Measurements from ENCODE around the gene ADGRG3. TPM values are rescaled to one million over a fixed set of nuclear protein-coding genes. Genes with fewer than 3 reads are reported as not detected.

ADGRG3 gene
- total and polyA plus RNA-seq, 2 experiments from 2014 or later: not detected

DNA sequence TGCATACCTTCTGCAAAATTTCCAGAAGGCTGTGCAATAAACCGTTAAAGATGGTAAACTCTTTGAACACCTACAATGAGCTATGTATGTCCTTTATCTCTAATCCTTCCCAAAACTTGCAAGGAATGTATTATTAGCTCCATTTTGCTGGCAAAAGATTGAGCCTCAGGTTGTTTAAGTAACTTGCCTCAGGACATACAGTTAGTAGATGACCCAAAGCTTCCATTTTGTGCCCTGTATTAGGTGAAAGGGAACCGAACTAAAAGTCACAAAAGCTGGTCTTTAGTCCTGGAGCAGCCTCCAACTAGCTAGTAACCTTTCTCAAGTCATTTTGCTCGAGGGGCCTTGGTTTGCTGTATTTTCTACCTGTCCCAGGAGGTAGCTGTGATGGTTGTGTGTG, 4.3 kb downstream of the ADGRG3 start:
- Histone ChIP-seq H3K9me2 (replicated peaks; ENCODE audit: insufficient read depth) (no peaks in the 10 kb centered on the region), H3K79me2 (no peaks in the 10 kb centered on the region), H2AFZ (no peak overlapping the region), H4K20me1 (ENCODE audit: insufficient read depth, poor library complexity, severe bottlenecking) (no peaks in the 10 kb centered on the region), H3K27ac (no peak overlapping the region), H3K36me3 (replicated peaks; ENCODE audit: insufficient read depth, low read depth) (no peaks in the 10 kb centered on the region), H3K4me1 (ENCODE audit: insufficient read depth) (no peaks in the 10 kb centered on the region), H3K9me3 (ENCODE audit: low read depth) (no peaks in the 10 kb centered on the region), H3K4me3 (no peak overlapping the region), H3K4me2 (no peak overlapping the region), H3K27me3 (no peaks in the 10 kb centered on the region)
- DNase-seq (ENCODE audit: low spot score): no peak
- TF ChIP-seq EZH2 (IDR thresholded peaks at IDR 0.05; ENCODE audit: borderline replicate concordance) (no peak), EZH2phosphoT487 (IDR thresholded peaks at IDR 0.05; ENCODE audit: low read depth, severe bottlenecking, unreplicated experiment) (no peak)
- WGBS (ENCODE audit: low lambda C conversion rate, missing lambda C conversion rate): 83% methylated on average over 3 of the region's 3 CpGs

DNA sequence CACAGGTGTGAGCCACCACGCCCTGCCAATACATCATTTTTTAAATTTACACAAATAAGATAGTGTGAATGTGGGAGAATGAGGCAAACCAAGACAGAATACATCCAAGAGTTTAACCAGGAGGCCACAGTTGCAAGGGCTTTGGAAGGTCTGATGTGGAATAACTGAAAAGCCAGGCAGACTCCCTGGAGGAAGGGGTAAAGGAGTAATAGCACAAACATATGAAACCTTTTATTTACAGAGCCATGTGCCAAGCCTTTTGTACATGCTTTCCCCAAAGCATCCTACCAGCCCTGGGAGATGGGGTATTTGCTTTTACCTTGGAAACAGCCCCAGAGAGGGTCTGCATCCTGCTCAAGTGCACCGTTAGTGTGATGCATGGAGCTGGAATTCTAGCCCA, 4.7 kb downstream of the ADGRG3 start:
- WGBS (ENCODE audit: low lambda C conversion rate, missing lambda C conversion rate): 90% methylated on average over 2 of the region's 2 CpGs
- TF ChIP-seq EZH2phosphoT487 (IDR thresholded peaks at IDR 0.05; ENCODE audit: low read depth, severe bottlenecking, unreplicated experiment): no peak

DNA sequence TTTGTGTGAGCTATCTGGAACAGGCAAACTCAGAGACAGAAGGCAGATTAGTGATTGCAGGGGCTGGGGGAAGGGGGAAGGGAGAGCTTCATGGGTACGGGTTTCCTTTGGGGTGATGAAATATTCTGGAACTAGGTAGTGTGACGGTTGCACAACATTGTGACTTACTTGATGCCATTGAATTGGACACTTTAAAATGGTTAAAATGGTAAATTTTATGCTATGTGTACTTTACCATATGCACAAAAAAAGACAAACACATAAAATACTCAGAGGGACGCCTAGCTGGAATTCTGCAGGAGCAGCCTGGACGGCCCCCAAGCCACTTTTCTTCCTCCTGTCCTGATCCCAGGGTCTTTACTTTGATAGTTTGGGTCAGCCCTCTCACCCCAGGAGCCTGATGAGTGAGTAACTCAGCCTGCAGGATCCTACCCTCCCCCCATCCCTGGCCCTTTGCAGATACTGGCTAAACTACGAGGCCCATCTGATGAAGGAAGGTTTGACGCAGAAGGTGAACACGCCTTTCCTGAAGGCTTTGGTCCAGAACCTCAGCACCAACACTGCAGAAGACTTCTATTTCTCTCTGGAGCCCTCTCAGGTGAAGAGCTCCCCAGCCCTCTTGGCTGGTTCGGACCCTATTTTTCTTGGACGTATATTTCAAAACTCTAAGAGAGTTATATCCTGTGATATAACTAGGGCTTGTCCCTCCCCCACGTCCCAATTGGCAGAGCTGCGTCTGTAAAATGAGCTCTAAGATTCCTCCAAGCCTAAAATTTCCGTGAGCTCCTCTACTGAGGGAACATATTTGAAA, 7.8 kb downstream of the ADGRG3 start:
- WGBS (ENCODE audit: low lambda C conversion rate, missing lambda C conversion rate): 57% methylated on average over 12 of the region's 12 CpGs

More for the DNA sequence above, 4.7 kb downstream of the ADGRG3 start:
- no peak overlapping the region for H3K4me3 ChIP-seq
- H3K9me3 ChIP-seq (ENCODE audit: low read depth): no peaks in the 10 kb centered on the region
- H3K79me2 ChIP-seq: no peaks in the 10 kb centered on the region
- no peaks in the 10 kb centered on the region for H3K36me3 ChIP-seq (replicated peaks; ENCODE audit: insufficient read depth, low read depth)
- no peak overlapping the region for H3K4me2 ChIP-seq
- H3K27me3 ChIP-seq: no peaks in the 10 kb centered on the region
- no peaks in the 10 kb centered on the region for H3K9me2 ChIP-seq (replicated peaks; ENCODE audit: insufficient read depth)
- DNase-seq (ENCODE audit: low spot score): no peak
- H2AFZ ChIP-seq: no peak overlapping the region
- no peak overlapping the region for H3K27ac ChIP-seq
- no peaks in the 10 kb centered on the region for H4K20me1 ChIP-seq (ENCODE audit: insufficient read depth, poor library complexity, severe bottlenecking)
- no peaks in the 10 kb centered on the region for H3K4me1 ChIP-seq (ENCODE audit: insufficient read depth)

DNA sequence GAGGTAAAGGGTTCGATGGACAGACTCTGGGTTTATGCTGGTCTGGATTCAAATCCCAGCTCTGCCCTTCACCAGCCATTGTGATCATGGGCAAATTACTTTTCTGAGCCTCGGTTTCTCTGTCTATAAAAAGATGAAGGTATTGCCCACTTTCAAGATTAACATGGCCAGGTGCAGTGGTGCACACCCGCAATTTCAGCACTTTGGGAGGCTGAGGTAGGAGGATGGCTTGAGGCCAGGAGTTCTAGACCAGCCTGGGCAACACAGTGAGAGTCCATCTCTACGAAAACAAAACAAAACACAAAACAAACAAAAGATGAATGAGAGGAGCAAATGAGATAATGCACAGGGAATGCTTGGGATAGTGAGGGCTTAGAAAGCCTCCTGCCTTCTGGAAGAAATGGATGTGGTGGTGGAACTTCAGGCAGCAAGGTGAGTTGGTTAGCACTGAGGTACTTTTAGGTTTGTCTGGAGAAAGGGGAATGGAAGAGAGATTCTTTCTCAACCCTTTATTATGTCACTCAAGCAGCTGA, 8.5 kb downstream of the ADGRG3 start:
- TF ChIP-seq EZH2 (IDR thresholded peaks at IDR 0.05; ENCODE audit: borderline replicate concordance): no peak
- TF ChIP-seq EZH2phosphoT487 (IDR thresholded peaks at IDR 0.05; ENCODE audit: low read depth, severe bottlenecking, unreplicated experiment): no peak
- TF ChIP-seq, protein P1, sequence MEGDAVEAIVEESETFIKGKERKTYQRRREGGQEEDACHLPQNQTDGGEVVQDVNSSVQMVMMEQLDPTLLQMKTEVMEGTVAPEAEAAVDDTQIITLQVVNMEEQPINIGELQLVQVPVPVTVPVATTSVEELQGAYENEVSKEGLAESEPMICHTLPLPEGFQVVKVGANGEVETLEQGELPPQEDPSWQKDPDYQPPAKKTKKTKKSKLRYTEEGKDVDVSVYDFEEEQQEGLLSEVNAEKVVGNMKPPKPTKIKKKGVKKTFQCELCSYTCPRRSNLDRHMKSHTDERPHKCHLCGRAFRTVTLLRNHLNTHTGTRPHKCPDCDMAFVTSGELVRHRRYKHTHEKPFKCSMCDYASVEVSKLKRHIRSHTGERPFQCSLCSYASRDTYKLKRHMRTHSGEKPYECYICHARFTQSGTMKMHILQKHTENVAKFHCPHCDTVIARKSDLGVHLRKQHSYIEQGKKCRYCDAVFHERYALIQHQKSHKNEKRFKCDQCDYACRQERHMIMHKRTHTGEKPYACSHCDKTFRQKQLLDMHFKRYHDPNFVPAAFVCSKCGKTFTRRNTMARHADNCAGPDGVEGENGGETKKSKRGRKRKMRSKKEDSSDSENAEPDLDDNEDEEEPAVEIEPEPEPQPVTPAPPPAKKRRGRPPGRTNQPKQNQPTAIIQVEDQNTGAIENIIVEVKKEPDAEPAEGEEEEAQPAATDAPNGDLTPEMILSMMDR (IDR thresholded peaks at IDR 0.05; ENCODE audit: poor library complexity): no peak
- Histone ChIP-seq H3K9me2 (replicated peaks; ENCODE audit: insufficient read depth) (no peaks in the 10 kb centered on the region), H3K79me2 (no peaks in the 10 kb centered on the region), H3K27ac (no peak overlapping the region), H3K27me3 (no peaks in the 10 kb centered on the region), H3K9me3 (ENCODE audit: low read depth) (no peaks in the 10 kb centered on the region), H3K36me3 (replicated peaks; ENCODE audit: insufficient read depth, low read depth) (no peaks in the 10 kb centered on the region), H3K4me1 (ENCODE audit: insufficient read depth) (no peaks in the 10 kb centered on the region), H3K4me2 (no peak overlapping the region), H3K4me3 (no peak overlapping the region), H4K20me1 (ENCODE audit: insufficient read depth, poor library complexity, severe bottlenecking) (no peaks in the 10 kb centered on the region), H2AFZ (no peak overlapping the region)
- 96% methylated on average over 4 of the region's 4 CpGs for WGBS (ENCODE audit: low lambda C conversion rate, missing lambda C conversion rate)
- no peak for DNase-seq (ENCODE audit: low spot score)

More for the DNA sequence above, 7.8 kb downstream of the ADGRG3 start:
- no peaks in the 10 kb centered on the region for H3K36me3 ChIP-seq (replicated peaks; ENCODE audit: insufficient read depth, low read depth)
- no peak overlapping the region for H2AFZ ChIP-seq
- no peaks in the 10 kb centered on the region for H4K20me1 ChIP-seq (ENCODE audit: insufficient read depth, poor library complexity, severe bottlenecking)
- H3K9me3 ChIP-seq (ENCODE audit: low read depth): no peaks in the 10 kb centered on the region
- H3K79me2 ChIP-seq: no peaks in the 10 kb centered on the region
- no peak for DNase-seq (ENCODE audit: low spot score)
- no peak overlapping the region for H3K27ac ChIP-seq
- no peak overlapping the region for H3K4me2 ChIP-seq
- H3K4me3 ChIP-seq: no peak overlapping the region
- no peaks in the 10 kb centered on the region for H3K27me3 ChIP-seq
- no peak for TF ChIP-seq EZH2phosphoT487 (IDR thresholded peaks at IDR 0.05; ENCODE audit: low read depth, severe bottlenecking, unreplicated experiment)
- no peak for TF ChIP-seq EZH2 (IDR thresholded peaks at IDR 0.05; ENCODE audit: borderline replicate concordance)
- TF ChIP-seq, protein P1 (IDR thresholded peaks at IDR 0.05; ENCODE audit: poor library complexity): no peak
- no peaks in the 10 kb centered on the region for H3K4me1 ChIP-seq (ENCODE audit: insufficient read depth)
- no peaks in the 10 kb centered on the region for H3K9me2 ChIP-seq (replicated peaks; ENCODE audit: insufficient read depth)
